SK-N-SH treated with all-trans-retinoic acid at 6 μM for 48 hours (cell line): ENCODE data around the gene IQCC.

ENCODE experiments used
- ATAC-seq: fragments of 200-7000 bp; cut with Tn5 transposase; 3 replicates; pipeline ENCODE4 v1.9.1; 2020; ENCODE audit warnings: mild to moderate bottlenecking, moderate library complexity
- ARNTL ChIP-seq: fragments of 450-650 bp; formaldehyde crosslinking; IDR thresholded peaks from 2 replicates; pipeline ENCODE4 v1.5.0; 2020; ENCODE audit warnings: low read depth, mild to moderate bottlenecking, moderate library complexity, borderline replicate concordance
- BACH2 ChIP-seq: fragments of 250-450 bp; sonication (Bioruptor Pico); IDR thresholded peaks from 2 replicates; pipeline ENCODE4 v1.9.0; 2021; ENCODE audit warnings: mild to moderate bottlenecking, borderline replicate concordance
- CSDC2 ChIP-seq: fragments of 250-450 bp; sonication (Bioruptor Pico); IDR thresholded peaks from 2 replicates; pipeline ENCODE4 v1.5.0; 2020; ENCODE audit warnings: mild to moderate bottlenecking, moderate library complexity
- CSRNP3 ChIP-seq: fragments of 250-450 bp; sonication (Bioruptor Pico); IDR thresholded peaks from 2 replicates; pipeline ENCODE4 v1.5.1; 2021; ENCODE audit warnings: mild to moderate bottlenecking, moderate library complexity
- ESRRG ChIP-seq: fragments of 250-450 bp; sonication (Bioruptor Pico); IDR thresholded peaks from 2 replicates; pipeline ENCODE4 v1.6.1; 2021; ENCODE audit warnings: mild to moderate bottlenecking
- GLIS3 ChIP-seq: fragments of 250-450 bp; sonication (Bioruptor Pico); IDR thresholded peaks from 2 replicates; pipeline ENCODE4 v1.5.0; 2020; ENCODE audit warnings: mild to moderate bottlenecking, moderate library complexity
- ISL1 ChIP-seq: fragments of 250-450 bp; sonication (Bioruptor Pico); IDR thresholded peaks from 2 replicates; pipeline ENCODE4 v2.1.2; 2022; ENCODE audit warnings: mild to moderate bottlenecking, moderate library complexity
- OSR1 ChIP-seq: fragments of 250-450 bp; sonication (Bioruptor Pico); IDR thresholded peaks from 2 replicates; pipeline ENCODE4 v1.8.0; 2022; ENCODE audit warnings: moderate library complexity, mild to moderate bottlenecking, inconsistent platforms
- PPARA ChIP-seq: fragments of 250-450 bp; sonication (Bioruptor Pico); IDR thresholded peaks from 2 replicates; pipeline ENCODE4 v1.5.0; 2020; ENCODE audit warnings: mild to moderate bottlenecking, borderline replicate concordance
- RARB ChIP-seq: fragments of 250-450 bp; sonication (Bioruptor Pico); IDR thresholded peaks from 2 replicates; pipeline ENCODE4 v1.8.0; 2021; ENCODE audit warnings: mild to moderate bottlenecking, moderate library complexity
- TCF4 ChIP-seq: fragments of 250-450 bp; sonication (Bioruptor Pico); IDR thresholded peaks from 2 replicates; pipeline ENCODE4 v1.8.0; 2021; ENCODE audit warnings: mild to moderate bottlenecking, moderate library complexity, borderline replicate concordance
- TOX ChIP-seq: fragments of 250-450 bp; sonication (Bioruptor Pico); IDR thresholded peaks from 2 replicates; pipeline ENCODE4 v1.8.0; 2021; ENCODE audit warnings: mild to moderate bottlenecking, moderate library complexity, borderline replicate concordance
- ZC3H10 ChIP-seq: fragments of 250-450 bp; sonication (Bioruptor Pico); IDR thresholded peaks from 2 replicates; pipeline ENCODE4 v1.5.1; 2021; ENCODE audit warnings: mild to moderate bottlenecking, moderate library complexity
- ZFP30 ChIP-seq: fragments of 450-650 bp; formaldehyde crosslinking; IDR thresholded peaks from 2 replicates; pipeline ENCODE4 v1.5.0; 2022; ENCODE audit warnings: mild to moderate bottlenecking, moderate library complexity
- ZNF565 ChIP-seq: fragments of 450-650 bp; formaldehyde crosslinking; conservative IDR thresholded peaks from 2 replicates; pipeline ENCODE4 v1.5.0; 2020; ENCODE audit warnings: low read depth, mild to moderate bottlenecking, moderate library complexity
- ZNF70 ChIP-seq: fragments of 450-650 bp; formaldehyde crosslinking; IDR thresholded peaks from 2 replicates; pipeline ENCODE4 v1.5.0; 2020; ENCODE audit warnings: mild to moderate bottlenecking, moderate library complexity
- ZNF8 ChIP-seq: fragments of 450-650 bp; formaldehyde crosslinking; IDR thresholded peaks from 2 replicates; pipeline ENCODE4 v1.5.0; 2020; ENCODE audit warnings: mild to moderate bottlenecking, moderate library complexity
- TF ChIP-seq, protein P1 (sequence below): fragments of 250-450 bp; sonication (Bioruptor Pico); IDR thresholded peaks from 2 replicates; pipeline ENCODE4 v1.5.1; 2020; ENCODE audit warnings: low read depth, mild to moderate bottlenecking, moderate library complexity
- TF ChIP-seq, protein P2 (sequence below): fragments of 250-450 bp; sonication (Bioruptor Pico); IDR thresholded peaks from 2 replicates; pipeline ENCODE4 v1.8.0; 2021; ENCODE audit warnings: low read depth, mild to moderate bottlenecking, moderate library complexity, borderline replicate concordance
- TF ChIP-seq, protein P3 (sequence below): fragments of 250-450 bp; sonication (Bioruptor Pico); IDR thresholded peaks from 2 replicates; pipeline ENCODE4 v1.5.0; 2020; ENCODE audit warnings: mild to moderate bottlenecking, moderate library complexity
- TF ChIP-seq, protein P4 (sequence below): fragments of 250-450 bp; sonication (Bioruptor Pico); IDR thresholded peaks from 2 replicates; pipeline ENCODE4 v1.8.0; 2020; ENCODE audit warnings: mild to moderate bottlenecking, moderate library complexity, borderline replicate concordance

Gene IQCC

DNA sequence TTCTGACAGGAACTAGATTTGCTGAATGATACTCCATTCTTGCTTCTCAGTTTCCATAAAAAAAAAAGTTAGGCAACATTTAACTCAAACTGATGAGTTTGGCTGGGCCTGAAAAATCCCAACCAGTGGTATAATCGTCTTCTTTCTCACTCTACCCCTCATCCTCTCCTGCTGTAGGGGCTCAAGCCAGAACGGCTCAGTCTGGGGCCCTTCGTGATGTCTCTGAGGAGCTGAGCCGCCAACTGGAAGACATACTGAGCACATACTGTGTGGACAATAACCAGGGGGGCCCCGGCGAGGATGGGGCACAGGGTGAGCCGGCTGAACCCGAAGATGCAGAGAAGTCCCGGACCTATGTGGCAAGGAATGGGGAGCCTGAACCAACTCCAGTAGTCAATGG lies 24.4 kb upstream of the IQCC start:
- ATAC-seq = no peak
- no peak for TF ChIP-seq ZNF565 (CRISPR knock-in tag)
- TF ChIP-seq, protein P1, sequence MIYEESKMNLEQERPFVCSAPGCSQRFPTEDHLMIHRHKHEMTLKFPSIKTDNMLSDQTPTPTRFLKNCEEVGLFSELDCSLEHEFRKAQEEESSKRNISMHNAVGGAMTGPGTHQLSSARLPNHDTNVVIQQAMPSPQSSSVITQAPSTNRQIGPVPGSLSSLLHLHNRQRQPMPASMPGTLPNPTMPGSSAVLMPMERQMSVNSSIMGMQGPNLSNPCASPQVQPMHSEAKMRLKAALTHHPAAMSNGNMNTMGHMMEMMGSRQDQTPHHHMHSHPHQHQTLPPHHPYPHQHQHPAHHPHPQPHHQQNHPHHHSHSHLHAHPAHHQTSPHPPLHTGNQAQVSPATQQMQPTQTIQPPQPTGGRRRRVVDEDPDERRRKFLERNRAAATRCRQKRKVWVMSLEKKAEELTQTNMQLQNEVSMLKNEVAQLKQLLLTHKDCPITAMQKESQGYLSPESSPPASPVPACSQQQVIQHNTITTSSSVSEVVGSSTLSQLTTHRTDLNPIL = no peak
- TF ChIP-seq TOX (CRISPR knock-in tag) = no peak
- TF ChIP-seq ZNF8 (CRISPR knock-in tag) = no peak
- TF ChIP-seq RARB (CRISPR knock-in tag) = no peak
- no peak for TF ChIP-seq GLIS3 (CRISPR knock-in tag)

- TF ChIP-seq ZFP30 (CRISPR knock-in tag) (no peak), CSDC2 (CRISPR knock-in tag) (no peak), PPARA (no peak), ZNF8 (CRISPR knock-in tag) (no peak), ESRRG (CRISPR knock-in tag) (no peak), ARNTL (CRISPR knock-in tag) (no peak), TCF4 (CRISPR knock-in tag) (no peak), ISL1 (no peak), GLIS3 (CRISPR knock-in tag) (no peak), ZC3H10 (no peak), BACH2 (CRISPR knock-in tag) (no peak), TOX (CRISPR knock-in tag) (no peak), OSR1 (no peak), ZNF565 (CRISPR knock-in tag) (no peak), ZNF70 (CRISPR knock-in tag) (no peak), CSRNP3 (no peak)
- TF ChIP-seq, protein P2, sequence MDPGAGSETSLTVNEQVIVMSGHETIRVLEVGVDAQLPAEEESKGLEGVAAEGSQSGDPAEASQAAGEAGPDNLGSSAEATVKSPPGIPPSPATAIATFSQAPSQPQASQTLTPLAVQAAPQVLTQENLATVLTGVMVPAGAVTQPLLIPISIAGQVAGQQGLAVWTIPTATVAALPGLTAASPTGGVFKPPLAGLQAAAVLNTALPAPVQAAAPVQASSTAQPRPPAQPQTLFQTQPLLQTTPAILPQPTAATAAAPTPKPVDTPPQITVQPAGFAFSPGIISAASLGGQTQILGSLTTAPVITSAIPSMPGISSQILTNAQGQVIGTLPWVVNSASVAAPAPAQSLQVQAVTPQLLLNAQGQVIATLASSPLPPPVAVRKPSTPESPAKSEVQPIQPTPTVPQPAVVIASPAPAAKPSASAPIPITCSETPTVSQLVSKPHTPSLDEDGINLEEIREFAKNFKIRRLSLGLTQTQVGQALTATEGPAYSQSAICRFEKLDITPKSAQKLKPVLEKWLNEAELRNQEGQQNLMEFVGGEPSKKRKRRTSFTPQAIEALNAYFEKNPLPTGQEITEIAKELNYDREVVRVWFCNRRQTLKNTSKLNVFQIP (CRISPR knock-in tag) = no peak
- TF ChIP-seq, protein P3, sequence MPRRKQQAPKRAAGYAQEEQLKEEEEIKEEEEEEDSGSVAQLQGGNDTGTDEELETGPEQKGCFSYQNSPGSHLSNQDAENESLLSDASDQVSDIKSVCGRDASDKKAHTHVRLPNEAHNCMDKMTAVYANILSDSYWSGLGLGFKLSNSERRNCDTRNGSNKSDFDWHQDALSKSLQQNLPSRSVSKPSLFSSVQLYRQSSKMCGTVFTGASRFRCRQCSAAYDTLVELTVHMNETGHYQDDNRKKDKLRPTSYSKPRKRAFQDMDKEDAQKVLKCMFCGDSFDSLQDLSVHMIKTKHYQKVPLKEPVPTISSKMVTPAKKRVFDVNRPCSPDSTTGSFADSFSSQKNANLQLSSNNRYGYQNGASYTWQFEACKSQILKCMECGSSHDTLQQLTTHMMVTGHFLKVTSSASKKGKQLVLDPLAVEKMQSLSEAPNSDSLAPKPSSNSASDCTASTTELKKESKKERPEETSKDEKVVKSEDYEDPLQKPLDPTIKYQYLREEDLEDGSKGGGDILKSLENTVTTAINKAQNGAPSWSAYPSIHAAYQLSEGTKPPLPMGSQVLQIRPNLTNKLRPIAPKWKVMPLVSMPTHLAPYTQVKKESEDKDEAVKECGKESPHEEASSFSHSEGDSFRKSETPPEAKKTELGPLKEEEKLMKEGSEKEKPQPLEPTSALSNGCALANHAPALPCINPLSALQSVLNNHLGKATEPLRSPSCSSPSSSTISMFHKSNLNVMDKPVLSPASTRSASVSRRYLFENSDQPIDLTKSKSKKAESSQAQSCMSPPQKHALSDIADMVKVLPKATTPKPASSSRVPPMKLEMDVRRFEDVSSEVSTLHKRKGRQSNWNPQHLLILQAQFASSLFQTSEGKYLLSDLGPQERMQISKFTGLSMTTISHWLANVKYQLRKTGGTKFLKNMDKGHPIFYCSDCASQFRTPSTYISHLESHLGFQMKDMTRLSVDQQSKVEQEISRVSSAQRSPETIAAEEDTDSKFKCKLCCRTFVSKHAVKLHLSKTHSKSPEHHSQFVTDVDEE (CRISPR knock-in tag) = no peak
- TF ChIP-seq, protein P1 = no peak
- TF ChIP-seq, protein P4, sequence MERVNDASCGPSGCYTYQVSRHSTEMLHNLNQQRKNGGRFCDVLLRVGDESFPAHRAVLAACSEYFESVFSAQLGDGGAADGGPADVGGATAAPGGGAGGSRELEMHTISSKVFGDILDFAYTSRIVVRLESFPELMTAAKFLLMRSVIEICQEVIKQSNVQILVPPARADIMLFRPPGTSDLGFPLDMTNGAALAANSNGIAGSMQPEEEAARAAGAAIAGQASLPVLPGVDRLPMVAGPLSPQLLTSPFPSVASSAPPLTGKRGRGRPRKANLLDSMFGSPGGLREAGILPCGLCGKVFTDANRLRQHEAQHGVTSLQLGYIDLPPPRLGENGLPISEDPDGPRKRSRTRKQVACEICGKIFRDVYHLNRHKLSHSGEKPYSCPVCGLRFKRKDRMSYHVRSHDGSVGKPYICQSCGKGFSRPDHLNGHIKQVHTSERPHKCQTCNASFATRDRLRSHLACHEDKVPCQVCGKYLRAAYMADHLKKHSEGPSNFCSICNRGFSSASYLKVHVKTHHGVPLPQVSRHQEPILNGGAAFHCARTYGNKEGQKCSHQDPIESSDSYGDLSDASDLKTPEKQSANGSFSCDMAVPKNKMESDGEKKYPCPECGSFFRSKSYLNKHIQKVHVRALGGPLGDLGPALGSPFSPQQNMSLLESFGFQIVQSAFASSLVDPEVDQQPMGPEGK (CRISPR knock-in tag) = no peak
- no peak for ATAC-seq
Observed at GRCh38 chr1:32181563-32181962, 23.9 kb upstream of the IQCC start.

DNA sequence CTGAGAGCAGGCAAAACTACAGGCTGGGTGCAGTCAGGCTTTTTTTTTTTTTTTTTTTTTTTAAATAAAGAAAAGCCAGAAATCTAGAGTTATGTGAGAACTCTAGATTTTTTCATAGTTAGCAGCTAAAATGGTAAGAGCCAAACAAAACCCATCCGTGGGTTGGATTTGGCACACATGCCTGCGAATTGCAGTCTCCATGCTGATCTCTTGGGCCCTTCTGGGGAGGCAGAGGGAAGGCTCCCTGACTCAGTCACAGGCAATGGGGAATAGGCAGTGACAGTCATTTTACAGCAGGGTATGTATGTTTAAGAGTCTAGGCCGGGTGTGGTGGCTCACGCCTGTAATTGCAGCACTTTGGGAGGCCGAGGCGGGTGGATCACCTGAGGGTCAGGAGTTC lies 23.4 kb upstream of the IQCC start:
- no peak for ATAC-seq
- no peak for TF ChIP-seq CSRNP3
- TF ChIP-seq, protein P4 (CRISPR knock-in tag) = no peak
- TF ChIP-seq, protein P2 (CRISPR knock-in tag) = no peak
- no peak for TF ChIP-seq CSDC2 (CRISPR knock-in tag)
- TF ChIP-seq ZC3H10 = no peak
